Measurements from ENCODE around the gene CCDC159. TPM values are rescaled to one million over a fixed set of nuclear protein-coding genes. Genes with fewer than 3 reads are reported as not detected.

CCDC159 gene
- polyA plus RNA-seq, 1 of the 3 experiments (the other 2 are of a cell fraction): 25.2 TPM

- TF ChIP-seq RCOR1 (IDR thresholded peaks at IDR 0.05; ENCODE audit: low read length): no peak
- no peak for TF ChIP-seq REST (IDR thresholded peaks at IDR 0.05; ENCODE audit: low read depth, low read length)
- no peak for TF ChIP-seq CHD2 (IDR thresholded peaks at IDR 0.05; ENCODE audit: low read length, partially characterized antibody)
- no peak for TF ChIP-seq YY1 (IDR thresholded peaks at IDR 0.05; ENCODE audit: low read depth)
These were observed 46.1 kb upstream of the CCDC159 start (continued) for GRCh38 chr19:11299946-11300810.

- Histone ChIP-seq H3K4me2 (no peak overlapping the region), H3K9me2 (no peaks in the 10 kb centered on the region), H3K36me3 (replicated peaks in 1 of 2; ENCODE audit: control insufficient read depth in 1 of 2, insufficient read depth in 2 of 2, low read length in 1 of 2) (no peaks in the 10 kb centered on the region), H3K27me3 (ENCODE audit: insufficient read depth) (no peaks in the 10 kb centered on the region), H3K4me1 (ENCODE audit: control insufficient read depth in 1 of 2, insufficient read depth in 2 of 2, low read depth in 1 of 2, low read length in 1 of 2) (no peaks in the 10 kb centered on the region; a peak in 1 of 4 replicates), H3K9me3 (no peaks in the 10 kb centered on the region), H4K20me1 (ENCODE audit: insufficient read depth) (no peaks in the 10 kb centered on the region), H3K79me2 (ENCODE audit: insufficient read depth) (no peaks in the 10 kb centered on the region), H3F3A (replicated peaks; ENCODE audit: insufficient read depth) (peaks cover 4% of the 10 kb centered on the region), H2AFZ (ENCODE audit: low read depth) (no peak overlapping the region), H3K9ac (no peak overlapping the region), H3K27ac (ENCODE audit: low read depth in 2 of 2, low read length in 1 of 2) (no peak overlapping the region), H3K4me3 (ENCODE audit: low read depth in 2 of 2, low read length in 1 of 2) (no peak overlapping the region)
- WGBS (ENCODE audit: low lambda C conversion rate): 79% methylated on average over 11 of the region's 11 CpGs
- no peak for DNase-seq
- POLR2A ChIA-PET: no interaction called here
- TF ChIP-seq TAF1 (IDR thresholded peaks at IDR 0.05; ENCODE audit: borderline replicate concordance, low read depth, low read length): no peak
- no peak for TF ChIP-seq NFIC (IDR thresholded peaks at IDR 0.05; ENCODE audit: borderline replicate concordance)
- no peak for TF ChIP-seq GABPA (IDR thresholded peaks at IDR 0.05; ENCODE audit: low read depth)
- TF ChIP-seq CTCF (IDR thresholded peaks at IDR 0.05): no peak
- TF ChIP-seq MXI1 (IDR thresholded peaks at IDR 0.05; ENCODE audit: low read depth, low read length): no peak
- TF ChIP-seq SIN3A (IDR thresholded peaks at IDR 0.05; ENCODE audit: borderline replicate concordance, low read depth, low read length): no peak
- no peak for TF ChIP-seq RAD21 (IDR thresholded peaks at IDR 0.05; ENCODE audit: low read length)
- no peak for TF ChIP-seq FOXM1 (IDR thresholded peaks at IDR 0.05; ENCODE audit: low read depth)
- TF ChIP-seq ELF1 (IDR thresholded peaks at IDR 0.05): no peak
- no peak for TF ChIP-seq FOSL2 (IDR thresholded peaks at IDR 0.05; ENCODE audit: borderline replicate concordance, low read depth)
- no peak for TF ChIP-seq CHD2 (IDR thresholded peaks at IDR 0.05; ENCODE audit: low read length, partially characterized antibody)
- no peak for TF ChIP-seq RCOR1 (IDR thresholded peaks at IDR 0.05; ENCODE audit: low read length)
- TF ChIP-seq USF1 (IDR thresholded peaks at IDR 0.05; ENCODE audit: borderline replicate concordance, low read depth): no peak
- TF ChIP-seq RXRA (IDR thresholded peaks at IDR 0.05; ENCODE audit: borderline replicate concordance, low read depth): no peak
- TF ChIP-seq YY1 (IDR thresholded peaks at IDR 0.05; ENCODE audit: low read depth): no peak
- no peak for TF ChIP-seq NRF1 (IDR thresholded peaks at IDR 0.05; ENCODE audit: low read depth, low read length)
- no peak for TF ChIP-seq SMC3 (IDR thresholded peaks at IDR 0.05; ENCODE audit: low read depth, low read length)
- TF ChIP-seq FOXJ3 (CRISPR knock-in tag; IDR thresholded peaks at IDR 0.05): no peak
- no peak for TF ChIP-seq MAX (IDR thresholded peaks at IDR 0.05; ENCODE audit: low read depth)
- TF ChIP-seq TEAD4 (IDR thresholded peaks at IDR 0.05; ENCODE audit: borderline replicate concordance, insufficient read depth): no peak
- CTCF ChIA-PET: no interaction called here
These were observed 45.6 kb upstream of the CCDC159 start for GRCh38 chr19:11300811-11301120.
